Measurements from ENCODE around the gene KIAA0586. TPM values are rescaled to one million over a fixed set of nuclear protein-coding genes. Genes with fewer than 3 reads are reported as not detected.

Gene KIAA0586
- total and polyA plus RNA-seq, 2 donors (not counting 3 experiments of a cell fraction or from before 2014, with no cell fraction given), result 7.4 to 25.9 TPM

DNA sequence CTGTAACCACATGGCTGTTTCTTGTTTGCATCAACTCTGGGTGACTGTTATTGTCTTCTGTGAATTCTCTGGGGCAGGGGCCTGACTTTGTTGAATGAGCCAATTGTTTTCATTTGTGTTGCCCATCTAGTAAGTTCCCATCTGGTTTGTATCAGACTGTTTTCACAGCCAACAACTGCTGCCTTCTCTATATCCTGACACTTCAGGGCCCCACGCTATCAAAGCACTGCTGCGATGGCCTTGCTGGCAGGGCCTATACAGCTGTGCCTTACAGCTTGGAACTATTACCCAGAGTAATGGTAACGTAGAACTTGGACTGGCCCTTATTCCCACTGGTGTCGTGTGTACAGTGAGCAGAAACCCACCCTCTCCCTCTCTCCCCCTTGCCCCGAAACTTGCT is 105.9 kb downstream of the KIAA0586 start:
- H3K4me2 ChIP-seq (ENCODE audit: insufficient read depth, low read length), result peak overlapping the region; percentile 24
- no peaks in the 10 kb centered on the region for H3K9me3 ChIP-seq (replicated peaks; ENCODE audit: control insufficient read depth, insufficient read depth, low read length)
- dilution Hi-C loops (cut with MboI; ENCODE audit: extremely low pct_ligation_motif_present, low sequenced_read_pairs), result no loop called here
- no peaks in the 10 kb centered on the region for H3K9me1 ChIP-seq (replicated peaks; ENCODE audit: control insufficient read depth, extremely low read depth, insufficient read depth, low read length)
- H3K27ac ChIP-seq (ENCODE audit: insufficient read depth, low read depth, low read length), result no peak overlapping the region
- no peaks in the 10 kb centered on the region for H4K20me1 ChIP-seq (replicated peaks; ENCODE audit: control insufficient read depth, extremely low read depth, insufficient read depth, low read length)
- TF ChIP-seq POLR2A (IDR thresholded peaks at IDR 0.05; ENCODE audit: low read depth, low read length), result no peak
- TF ChIP-seq FOS (IDR thresholded peaks at IDR 0.05; ENCODE audit: borderline replicate concordance, insufficient read depth, low read length), result no peak
- no peak for TF ChIP-seq POLR2AphosphoS5 (IDR thresholded peaks at IDR 0.05; ENCODE audit: insufficient read depth, low read depth, low read length)
- TF ChIP-seq EZH2 (IDR thresholded peaks at IDR 0.05; ENCODE audit: borderline replicate concordance, low read depth, low read length, severe bottlenecking), result no peak
- TF ChIP-seq MYC (IDR thresholded peaks at IDR 0.05; ENCODE audit: low read depth, low read length), result no peak
- no peak for TF ChIP-seq JUN (IDR thresholded peaks at IDR 0.05; ENCODE audit: borderline replicate concordance, insufficient read depth, insufficient read length, low read depth)
- TF ChIP-seq GATA2 (IDR thresholded peaks at IDR 0.05; ENCODE audit: insufficient read depth, insufficient read length, low read depth, low read length), result no peak
- TF ChIP-seq, protein P1, sequence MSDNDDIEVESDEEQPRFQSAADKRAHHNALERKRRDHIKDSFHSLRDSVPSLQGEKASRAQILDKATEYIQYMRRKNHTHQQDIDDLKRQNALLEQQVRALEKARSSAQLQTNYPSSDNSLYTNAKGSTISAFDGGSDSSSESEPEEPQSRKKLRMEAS (IDR thresholded peaks at IDR 0.05; ENCODE audit: insufficient read depth, insufficient read length), result no peak
- TF ChIP-seq, protein P2, sequence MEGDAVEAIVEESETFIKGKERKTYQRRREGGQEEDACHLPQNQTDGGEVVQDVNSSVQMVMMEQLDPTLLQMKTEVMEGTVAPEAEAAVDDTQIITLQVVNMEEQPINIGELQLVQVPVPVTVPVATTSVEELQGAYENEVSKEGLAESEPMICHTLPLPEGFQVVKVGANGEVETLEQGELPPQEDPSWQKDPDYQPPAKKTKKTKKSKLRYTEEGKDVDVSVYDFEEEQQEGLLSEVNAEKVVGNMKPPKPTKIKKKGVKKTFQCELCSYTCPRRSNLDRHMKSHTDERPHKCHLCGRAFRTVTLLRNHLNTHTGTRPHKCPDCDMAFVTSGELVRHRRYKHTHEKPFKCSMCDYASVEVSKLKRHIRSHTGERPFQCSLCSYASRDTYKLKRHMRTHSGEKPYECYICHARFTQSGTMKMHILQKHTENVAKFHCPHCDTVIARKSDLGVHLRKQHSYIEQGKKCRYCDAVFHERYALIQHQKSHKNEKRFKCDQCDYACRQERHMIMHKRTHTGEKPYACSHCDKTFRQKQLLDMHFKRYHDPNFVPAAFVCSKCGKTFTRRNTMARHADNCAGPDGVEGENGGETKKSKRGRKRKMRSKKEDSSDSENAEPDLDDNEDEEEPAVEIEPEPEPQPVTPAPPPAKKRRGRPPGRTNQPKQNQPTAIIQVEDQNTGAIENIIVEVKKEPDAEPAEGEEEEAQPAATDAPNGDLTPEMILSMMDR (IDR thresholded peaks at IDR 0.05; ENCODE audit: extremely low read depth in 1 of 2, insufficient read depth in 1 of 2, low read depth in 1 of 2, low read length in 2 of 2), result no peak
- H3K9ac ChIP-seq (replicated peaks; ENCODE audit: extremely low read depth, insufficient read depth, low read length), result no peak overlapping the region
- ChIA-PET CTCF (interaction anchor here (0.7 to 1.7 kb wide), 7 partner anchors 9 to 522 kb away, joined by 3 to 6 read pairs (median 3); no protein-coding TSS in a partner anchor), POLR2A (no interaction called here)
- peak; percentile 85 for DNase-seq (ENCODE audit: low read depth, low spot score)
- H3K4me3 ChIP-seq (replicated peaks in 1 of 3; ENCODE audit: insufficient read depth in 1 of 3, low read depth in 1 of 3, low read length in 3 of 3), result no peak overlapping the region
- BruUV-seq (replicated peaks), result no TSS peak
- peak overlapping the region; percentile 81 for H2AFZ ChIP-seq (ENCODE audit: low read depth, low read length)
- FAIRE-seq, result no peak
- no peaks in the 10 kb centered on the region for H3K27me3 ChIP-seq (ENCODE audit: control insufficient read depth in 2 of 2, insufficient read depth in 2 of 2, low read length in 2 of 2)
- intact Hi-C loops (cut with micrococcal nuclease), result no loop called here
- H3K36me3 ChIP-seq (ENCODE audit: control insufficient read depth in 2 of 2, extremely low read depth in 1 of 2, insufficient read depth in 2 of 2, low read length in 2 of 2), result no peaks in the 10 kb centered on the region
- peaks cover 24% of the 10 kb centered on the region for H3K4me1 ChIP-seq (ENCODE audit: control insufficient read depth, extremely low read depth, insufficient read depth, low read length)
- no peaks in the 10 kb centered on the region for H3K79me2 ChIP-seq (ENCODE audit: control insufficient read depth, insufficient read depth, low read length)
